NCI-H526 treated with DMSO at 0.1 percent for 48 hours (cell line): ENCODE measurements around the gene CPT1C.

ENCODE experiments used
- DNase-seq: peaks from one replicate; lab custom pipeline; 2025; lab: John Stamatoyannopoulos, UW

The CPT1C gene

DNA sequence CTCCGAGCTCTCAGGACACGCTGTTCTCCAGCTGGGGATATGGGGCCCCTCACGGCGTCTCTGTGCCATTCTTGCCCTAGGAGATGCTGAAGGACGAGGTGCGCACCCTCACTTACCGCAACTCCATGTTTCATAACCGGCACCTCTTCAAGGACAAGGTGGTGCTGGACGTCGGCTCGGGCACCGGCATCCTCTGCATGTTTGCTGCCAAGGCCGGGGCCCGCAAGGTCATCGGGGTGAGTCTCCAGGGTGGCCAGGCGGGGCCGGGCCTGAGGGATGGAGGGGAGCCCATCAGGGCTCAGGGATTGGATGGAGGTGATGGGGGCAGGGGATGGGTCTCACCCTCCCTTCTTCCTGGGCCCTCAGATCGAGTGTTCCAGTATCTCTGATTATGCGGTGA, 9.1 kb upstream of the CPT1C start:
- no peak for DNase-seq

DNA sequence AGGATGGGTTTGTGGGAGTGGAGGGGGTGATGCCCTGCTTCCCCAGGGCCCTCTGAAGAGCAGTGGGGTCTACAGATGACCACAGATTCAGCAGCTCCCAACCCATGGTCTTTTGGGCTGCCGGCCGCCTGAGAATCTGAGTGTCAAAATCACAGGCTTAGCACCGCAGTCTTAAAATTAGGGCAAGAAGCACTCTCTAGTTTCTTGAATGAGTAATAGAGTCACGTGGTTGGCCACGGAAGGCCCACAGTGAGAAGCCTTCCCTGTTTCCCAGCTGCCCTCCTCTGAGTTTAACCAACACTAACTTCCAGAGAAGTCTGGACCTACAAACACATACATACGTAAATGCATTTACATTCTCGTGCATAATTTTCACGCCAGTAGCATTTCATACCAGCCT, 8.6 kb upstream of the CPT1C start:
- no peak for DNase-seq

DNA sequence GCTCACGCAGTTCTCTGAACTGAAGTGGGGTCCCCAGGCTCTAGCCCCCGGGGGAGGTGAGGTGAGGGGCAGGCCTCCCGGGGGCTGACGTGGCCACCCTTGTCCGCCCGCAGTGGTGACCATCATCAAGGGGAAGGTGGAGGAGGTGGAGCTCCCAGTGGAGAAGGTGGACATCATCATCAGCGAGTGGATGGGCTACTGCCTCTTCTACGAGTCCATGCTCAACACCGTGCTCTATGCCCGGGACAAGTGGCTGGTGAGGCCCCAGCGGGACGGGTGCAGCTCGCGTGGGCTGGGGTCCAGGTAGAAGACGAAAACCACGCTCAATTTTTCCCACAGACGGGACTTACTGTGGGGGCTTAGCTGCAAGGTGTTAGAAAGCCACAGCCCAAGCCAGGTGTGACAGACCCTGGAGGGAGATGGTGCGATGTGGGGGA, 7.1 kb upstream of the CPT1C start:
- DNase-seq, result no peak

DNA sequence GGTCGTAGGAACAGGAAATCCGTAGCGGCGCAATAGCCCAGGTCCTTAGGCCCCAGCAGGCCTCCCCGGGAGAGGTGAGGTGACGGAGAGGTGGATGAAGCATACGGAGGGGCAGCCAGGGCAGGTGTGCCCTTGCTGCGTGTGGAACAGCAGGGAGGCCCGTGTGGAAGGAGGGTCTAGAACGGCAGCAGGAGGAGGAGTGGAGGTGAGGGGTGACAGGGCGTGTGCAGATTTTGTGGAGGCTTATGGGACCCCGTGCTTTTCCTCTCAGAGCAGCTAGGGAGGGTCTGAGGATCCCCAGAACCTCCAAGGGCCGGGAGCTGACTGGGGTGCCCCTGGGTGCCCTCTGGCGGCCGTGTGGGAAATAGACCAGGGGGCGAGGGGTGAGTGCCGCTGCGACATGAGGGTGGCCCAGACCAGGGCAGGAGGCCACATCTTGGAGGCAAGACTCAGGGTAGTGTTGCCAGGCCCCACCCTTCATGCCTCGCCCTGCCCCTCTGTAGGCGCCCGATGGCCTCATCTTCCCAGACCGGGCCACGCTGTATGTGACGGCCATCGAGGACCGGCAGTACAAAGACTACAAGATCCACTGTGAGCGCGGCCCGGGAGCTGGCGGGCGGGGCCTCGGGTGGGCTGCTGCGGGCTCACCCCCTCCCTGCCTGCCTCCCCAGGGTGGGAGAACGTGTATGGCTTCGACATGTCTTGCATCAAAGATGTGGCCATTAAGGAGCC, 6.5 kb upstream of the CPT1C start:
- no peak for DNase-seq

DNA sequence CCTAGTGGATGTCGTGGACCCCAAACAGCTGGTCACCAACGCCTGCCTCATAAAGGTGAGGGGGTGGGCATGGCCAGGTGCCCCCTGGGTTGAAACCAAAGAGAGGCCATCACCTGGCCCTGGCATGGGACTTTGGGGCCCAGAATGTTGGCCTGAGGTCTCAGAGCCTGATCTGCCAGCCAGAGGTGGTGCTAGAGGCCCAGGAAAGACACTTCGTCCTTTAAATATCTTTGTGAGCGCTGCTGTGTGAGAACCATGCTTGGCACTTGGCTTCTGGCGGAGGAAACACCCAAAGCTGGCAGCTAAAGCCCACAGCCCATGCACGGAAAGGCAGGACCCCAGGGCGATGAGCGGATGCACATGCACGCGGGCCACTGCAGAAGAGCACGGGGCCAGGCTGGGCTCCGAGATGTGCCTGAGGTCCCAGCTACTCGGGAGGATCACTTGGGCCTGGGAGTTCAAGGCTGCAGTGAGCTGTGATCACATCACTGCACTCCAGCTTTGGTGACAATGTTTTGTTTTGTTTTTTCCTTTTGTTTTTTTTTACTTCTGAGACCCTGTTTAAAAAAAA, 5.8 kb upstream of the CPT1C start:
- no peak for DNase-seq

DNA sequence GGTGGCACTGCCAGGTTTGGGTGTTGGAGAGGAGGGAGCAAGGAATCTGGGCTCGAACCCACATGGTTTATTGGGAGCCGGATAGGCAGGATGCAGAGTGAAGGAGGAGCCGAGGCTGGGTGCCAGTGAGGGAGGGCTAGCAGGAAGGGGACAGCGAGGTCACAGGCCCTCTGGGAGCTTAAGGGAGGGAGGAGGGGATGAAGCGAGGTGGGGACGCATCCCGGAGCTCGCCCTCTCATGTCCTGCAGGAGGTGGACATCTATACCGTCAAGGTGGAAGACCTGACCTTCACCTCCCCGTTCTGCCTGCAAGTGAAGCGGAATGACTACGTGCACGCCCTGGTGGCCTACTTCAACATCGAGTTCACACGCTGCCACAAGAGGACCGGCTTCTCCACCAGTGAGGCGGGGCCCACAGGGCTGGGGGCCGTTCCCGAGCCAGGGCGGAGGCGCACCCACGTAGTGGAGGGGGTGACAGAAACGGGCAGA, 5.0 kb upstream of the CPT1C start:
- DNase-seq, result no peak

DNA sequence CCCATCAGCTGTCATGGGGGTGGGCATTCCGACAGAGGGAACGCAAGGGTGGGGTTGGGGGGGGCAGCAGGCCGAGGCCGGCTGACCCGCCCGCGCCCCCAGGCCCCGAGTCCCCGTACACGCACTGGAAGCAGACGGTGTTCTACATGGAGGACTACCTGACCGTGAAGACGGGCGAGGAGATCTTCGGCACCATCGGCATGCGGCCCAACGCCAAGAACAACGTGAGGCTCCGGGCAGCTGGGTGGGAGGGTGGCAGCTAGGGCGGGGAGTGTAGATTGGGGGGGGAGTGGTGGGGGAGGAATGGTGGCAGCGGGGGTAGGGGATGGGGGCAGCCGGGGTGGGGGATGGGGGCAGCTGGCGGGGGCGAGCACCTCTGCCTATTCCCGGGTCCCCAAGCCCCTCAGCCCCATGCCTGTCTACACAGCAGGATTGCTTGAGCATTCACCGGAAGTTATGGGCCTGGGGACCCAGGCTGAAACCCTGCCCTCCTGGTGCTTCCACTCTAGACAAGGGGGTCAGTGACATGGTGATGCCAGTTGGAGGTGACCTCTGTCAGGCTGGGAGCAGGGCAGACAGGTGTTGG, 4.3 kb upstream of the CPT1C start:
- DNase-seq, result no peak

DNA sequence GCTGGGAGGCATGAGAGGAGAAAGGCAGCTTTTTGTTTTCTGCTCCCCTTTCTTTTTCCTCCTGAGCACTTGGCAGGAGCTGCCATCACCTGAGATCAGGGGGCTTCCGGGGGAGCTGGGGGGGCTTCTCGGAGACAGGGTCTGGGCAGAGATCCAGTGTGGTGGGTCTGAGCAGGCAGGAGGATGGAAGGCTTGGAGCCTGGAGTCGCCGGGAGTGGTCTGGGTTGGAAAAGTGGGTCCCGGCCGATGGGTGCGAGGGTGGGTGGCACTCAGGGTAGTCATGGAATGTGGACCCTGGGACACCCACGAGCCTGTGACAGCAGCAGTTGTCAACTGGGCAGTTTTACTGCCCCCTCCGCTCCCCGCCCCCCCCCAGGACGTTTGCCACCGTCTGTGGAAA, 3.8 kb upstream of the CPT1C start:
- DNase-seq, result no peak

DNA sequence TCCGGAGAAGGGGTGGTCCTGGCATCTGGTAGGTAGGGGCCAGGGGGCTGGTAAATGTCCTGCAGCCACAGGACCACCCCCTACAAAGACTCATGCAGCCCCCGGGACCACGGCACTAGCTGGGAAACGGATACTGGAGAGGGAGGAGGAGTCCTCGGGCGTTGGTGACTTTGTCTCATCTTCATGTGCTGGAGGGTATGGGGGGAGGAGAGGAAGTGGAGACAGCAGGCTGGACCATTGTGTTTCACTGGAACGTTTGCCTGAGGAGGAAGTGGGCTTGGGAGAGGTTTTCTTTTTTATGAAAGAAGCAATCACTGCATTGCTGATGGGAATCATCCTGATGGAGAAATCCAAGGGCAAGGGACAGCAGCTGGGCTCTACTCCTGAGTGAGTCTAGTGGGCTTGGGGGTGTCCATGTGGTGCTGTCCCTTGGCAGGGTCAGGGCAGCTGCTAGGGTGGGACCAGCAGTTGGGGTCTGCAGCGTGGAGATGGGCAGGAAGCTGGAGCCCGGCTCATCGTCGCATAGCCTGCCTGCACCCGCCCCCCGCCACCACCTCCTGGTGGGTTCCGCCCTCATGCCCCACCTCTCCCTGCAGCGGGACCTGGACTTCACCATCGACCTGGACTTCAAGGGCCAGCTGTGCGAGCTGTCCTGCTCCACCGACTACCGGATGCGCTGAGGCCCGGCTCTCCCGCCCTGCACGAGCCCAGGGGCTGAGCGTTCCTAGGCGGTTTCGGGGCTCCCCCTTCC, 3.2 kb upstream of the CPT1C start:
- DNase-seq, result no peak

DNA sequence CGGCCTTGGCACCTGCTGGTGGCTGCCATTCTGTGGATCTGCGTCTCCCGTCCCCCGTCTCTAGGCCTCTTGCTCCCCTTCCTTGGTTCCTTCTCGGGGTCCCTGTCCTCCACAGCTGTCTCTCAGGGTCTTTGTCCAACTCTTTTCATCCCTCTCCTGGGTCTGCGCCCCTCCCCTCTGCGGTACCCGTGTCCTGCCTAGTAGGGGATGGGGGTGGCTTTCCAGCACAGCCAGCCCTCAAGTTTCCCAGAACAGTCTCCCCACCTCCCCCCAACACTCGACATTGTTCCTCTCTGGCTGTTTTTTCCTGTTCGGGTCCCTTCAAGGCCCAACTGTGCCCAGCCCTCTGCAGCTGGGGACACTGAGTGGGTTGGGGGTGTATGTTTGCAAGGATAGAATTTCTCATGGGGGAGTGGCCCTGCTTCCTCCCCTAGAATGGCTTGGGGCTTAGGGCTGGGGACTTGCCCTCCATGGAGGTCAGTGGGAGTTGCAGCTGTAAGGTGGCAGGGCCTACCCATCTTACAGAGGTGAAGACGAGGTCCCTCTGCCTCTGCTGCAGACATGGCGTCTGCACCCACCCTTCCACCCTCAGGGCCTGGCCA, 2.3 kb upstream of the CPT1C start:
- DNase-seq, result no peak

DNA sequence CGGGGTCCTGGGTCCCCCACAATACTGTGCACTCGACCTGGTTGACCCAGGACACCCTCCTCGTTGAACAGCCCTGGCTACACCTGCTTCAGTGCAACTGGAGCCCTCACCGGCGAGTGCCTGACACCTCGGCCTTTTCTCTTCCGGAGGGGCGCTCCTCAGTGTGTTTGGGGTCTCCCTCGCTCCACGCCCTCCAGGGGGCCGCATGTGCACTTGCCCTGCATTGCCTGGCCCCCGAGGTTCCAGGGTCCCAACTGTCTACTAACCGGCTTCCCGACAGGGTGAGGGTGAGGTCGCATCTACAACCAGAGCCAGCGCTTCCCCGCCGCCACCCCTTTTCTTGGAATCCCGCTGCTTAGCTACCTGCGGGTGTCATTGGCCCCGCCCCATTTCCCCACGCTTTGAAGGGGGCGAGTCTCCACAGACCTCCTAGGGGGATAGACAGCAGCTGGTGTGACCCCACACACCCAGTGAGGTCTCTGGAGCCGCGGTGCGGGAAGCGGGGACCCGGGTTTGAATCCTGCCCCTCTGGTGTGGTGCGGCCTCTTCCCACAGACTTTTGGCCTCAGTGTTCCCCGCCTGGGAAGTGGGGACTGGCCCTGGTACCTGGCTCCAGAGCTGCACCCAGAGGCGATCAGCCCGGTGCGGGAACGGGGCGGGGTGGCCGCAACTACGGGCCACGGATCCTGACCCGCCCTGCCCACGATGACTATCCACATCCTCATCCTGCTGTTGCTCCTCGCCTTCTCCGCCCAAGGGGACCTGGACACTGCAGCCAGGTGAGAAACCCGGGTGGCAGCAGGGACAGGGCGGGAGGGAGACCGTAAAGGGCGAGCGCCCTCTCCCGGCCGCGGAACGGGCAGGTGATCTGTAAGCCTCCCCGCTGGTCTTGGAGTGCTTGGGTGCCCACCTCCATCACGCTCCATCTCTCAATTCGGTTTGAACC, 1.5 kb upstream of the CPT1C start, which contains the start of gene ADM5:
TSS of gene ADM5 (plus strand) at position 462 of the 946 bp plus-strand sequence. CDS start at position 706, 244 bp downstream.
- peak; percentile 27 for DNase-seq

DNA sequence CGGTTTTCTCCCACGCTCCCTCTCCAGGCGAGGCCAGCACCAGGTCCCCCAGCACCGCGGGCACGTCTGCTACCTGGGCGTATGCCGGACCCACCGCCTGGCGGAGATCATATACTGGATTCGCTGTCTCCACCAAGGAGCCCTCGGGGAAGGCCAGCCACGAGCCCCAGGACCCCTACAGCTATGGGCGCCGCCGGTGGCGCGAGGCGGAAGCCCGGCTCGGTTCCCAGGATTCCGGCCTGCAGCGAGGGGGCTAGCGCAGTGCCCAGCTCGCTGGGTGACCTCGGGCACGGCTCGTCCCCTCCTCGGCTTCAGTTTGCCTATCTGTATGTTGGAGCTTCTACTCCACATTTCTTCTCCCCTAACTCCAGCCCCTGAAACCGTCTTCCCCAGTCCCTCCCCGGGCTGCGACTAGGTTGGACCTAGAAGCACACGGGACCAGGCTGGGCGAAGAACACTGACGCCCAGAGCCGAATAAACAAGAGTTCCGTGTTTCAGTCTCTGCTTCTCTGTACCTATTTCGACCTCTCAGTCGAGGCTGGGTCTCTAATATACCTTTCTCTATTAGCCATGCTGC, 749 bp upstream of the CPT1C start:
- peak; percentile 47 for DNase-seq

DNA sequence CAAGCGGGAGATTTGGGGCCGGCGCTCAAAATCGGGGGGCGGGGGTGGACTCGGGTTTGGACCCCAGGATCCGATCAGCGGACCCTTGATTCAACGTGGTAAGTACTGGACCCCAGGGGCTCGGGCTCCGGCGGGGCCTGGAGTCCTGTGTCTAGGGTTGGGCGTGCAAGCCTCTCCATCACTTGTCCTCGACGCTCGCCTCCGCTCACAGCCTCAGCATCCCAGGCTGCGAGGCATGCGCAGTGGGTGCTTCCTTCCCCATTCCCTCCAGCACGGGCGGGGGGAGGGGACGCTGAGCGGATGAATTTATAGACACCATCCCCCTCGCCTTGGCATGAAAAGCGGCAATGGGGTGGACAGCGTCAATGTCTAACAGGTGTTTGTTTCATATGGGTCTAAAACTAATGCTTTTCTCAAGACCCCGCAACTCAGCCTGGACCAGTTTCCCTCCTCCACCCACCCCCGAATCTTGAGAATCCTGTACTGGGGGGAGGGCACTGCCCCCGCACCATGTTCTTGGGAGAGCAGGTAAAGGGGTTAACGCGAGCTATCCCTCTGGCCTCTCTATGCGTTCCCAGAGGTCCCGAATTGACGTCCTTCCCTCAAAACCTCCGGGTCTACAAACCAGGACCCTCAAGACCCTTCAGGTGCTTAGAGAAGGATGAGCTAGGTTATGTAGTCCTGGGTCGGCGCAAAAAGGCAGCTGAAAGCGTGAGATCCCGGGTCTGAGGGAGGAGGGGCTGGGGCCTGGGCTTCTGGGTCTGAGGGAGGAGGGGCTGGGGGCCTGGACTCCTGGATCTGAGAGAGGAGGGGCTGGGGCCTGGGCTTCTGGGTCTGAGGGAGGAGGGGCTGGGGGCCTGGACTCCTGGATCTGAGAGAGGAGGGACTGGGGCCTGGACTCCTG, 579 bp downstream of the CPT1C start:
- peak; percentile 8 for DNase-seq

DNA sequence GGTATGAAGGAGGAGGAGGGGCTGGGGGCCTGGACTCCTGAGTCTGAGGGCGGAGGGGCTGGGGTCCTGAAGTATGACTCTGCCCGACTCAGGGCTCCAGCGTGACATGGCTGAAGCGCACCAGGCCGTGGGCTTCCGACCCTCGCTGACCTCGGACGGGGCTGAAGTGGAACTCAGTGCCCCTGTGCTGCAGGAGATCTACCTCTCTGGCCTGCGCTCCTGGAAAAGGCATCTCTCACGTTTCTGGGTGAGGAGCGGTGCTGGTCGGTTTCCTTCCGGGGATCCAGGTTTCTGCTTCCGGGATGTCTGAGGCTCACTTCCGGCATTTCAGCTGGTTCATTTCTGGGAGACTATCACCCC, 1.2 kb downstream of the CPT1C start:
- no peak for DNase-seq

DNA sequence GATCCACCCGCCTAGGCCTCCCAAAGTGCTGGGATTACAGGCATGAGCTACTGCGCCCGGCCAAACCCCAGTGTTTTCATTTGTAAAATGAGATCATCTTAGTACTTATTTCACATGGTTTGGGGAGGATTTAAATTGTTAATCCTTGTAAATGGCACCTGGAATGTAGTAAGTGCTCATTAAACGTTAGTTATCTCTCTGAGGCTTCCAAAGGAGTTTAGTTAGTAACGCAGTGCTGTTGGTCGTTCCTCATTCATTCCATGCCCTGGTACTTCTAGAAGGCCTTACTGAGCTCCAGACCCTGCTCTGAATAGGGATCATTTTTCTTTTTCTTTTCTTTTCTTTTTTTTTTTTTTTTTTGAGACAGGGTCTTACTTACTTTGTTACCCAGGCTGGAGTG, 5.2 kb downstream of the CPT1C start:
- no peak for DNase-seq

DNA sequence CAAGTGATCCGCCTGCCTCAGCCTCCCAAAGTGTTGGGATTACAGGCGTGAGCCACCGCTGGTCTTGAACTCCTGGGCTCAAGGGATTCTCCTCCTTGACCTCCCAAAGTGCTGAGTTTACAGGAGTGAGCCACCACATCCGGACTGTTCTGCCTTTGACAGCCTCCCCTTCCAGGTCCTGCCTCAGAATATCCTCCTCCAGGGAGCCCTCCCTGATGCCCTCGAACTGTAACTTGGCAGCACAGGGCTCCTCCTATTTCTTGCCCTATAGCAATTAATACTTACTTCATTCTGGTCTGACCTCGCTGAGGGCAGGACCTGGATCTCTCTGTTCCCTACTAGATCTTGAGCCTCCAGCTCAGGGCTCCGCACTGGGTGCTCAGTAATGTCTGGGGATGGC, 5.9 kb downstream of the CPT1C start:
- no peak for DNase-seq

DNA sequence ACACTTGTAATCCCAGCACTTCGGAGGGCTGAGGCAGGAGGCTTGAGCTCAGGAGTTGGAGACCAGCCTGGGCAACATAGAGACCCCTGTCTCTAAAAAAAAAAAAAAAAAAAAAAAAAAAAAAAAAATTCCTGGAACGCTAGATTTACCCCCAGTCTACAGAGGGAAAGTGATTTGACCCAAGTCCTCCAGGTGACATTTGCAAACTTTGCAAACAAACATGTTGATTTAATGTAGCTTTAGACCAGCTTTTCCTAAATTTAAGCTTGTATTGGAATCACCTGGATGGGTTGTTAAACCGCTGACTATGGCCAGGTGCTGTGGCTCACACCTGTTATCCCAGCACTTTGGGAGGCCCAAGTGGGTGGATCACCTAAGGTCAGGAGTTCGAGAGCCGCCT, 8.4 kb downstream of the CPT1C start:
- no peak for DNase-seq

DNA sequence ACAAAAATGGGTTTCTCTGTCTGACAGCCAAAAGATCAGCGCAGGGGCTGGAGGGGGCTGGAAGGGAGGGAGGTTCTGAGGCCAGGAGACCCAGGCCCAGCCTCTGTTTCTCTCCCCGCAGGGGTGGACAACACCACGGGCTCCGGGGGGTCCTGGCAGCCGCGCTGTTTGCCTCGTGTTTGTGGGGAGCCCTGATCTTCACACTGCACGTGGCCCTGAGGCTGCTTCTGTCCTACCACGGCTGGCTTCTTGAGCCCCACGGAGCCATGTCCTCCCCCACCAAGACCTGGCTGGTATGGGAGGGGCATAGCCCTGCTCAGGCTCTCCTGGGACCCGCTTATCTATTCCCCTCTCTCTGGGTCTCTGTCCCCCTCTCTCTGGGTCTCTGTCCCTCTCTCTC, 9.6 kb downstream of the CPT1C start:
- no peak for DNase-seq

DNA sequence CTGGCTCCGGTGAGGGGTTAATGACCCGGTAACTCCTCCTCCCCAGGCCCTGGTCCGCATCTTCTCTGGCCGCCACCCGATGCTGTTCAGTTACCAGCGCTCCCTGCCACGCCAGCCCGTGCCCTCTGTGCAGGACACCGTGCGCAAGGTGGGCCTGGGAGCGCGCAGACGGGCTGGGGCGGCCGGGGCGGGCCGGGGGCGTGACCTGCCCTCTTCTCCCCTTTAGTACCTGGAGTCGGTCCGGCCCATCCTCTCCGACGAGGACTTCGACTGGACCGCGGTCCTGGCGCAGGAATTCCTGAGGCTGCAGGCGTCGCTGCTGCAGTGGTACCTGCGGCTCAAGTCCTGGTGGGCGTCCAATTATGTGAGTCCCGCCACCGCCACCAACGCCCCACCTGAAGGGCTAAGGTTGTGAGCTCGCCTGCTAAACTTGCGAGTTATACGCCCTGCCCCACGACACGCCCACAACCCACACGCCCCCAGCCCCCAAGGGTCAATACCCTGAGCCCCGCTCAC, 10.4 kb downstream of the CPT1C start:
- DNase-seq, result no peak
